K562 (cell line): Measurements from ENCODE around the gene USP49. TPM values are rescaled to one million over a fixed set of nuclear protein-coding genes. Genes with fewer than 3 reads are reported as not detected.

ENCODE experiments used
- ASH1L ChIP-seq: fragments of 450-650 bp; IDR thresholded peaks from 2 replicates; pipeline ENCODE4 v1.6.1; 2018; ENCODE audit warnings: borderline replicate concordance, mild to moderate bottlenecking, low read depth; ENCODE audit not compliant: partially characterized antibody
- BDP1 ChIP-seq: IDR thresholded peaks from 3 replicates; pipeline ENCODE4 v1.6.1; 2011; ENCODE audit not compliant: insufficient read length, insufficient read depth
- DDX20 ChIP-seq: fragments of 450-650 bp; IDR thresholded peaks from 2 replicates; pipeline ENCODE4 v1.6.1; 2016; ENCODE audit warnings: missing genetic modification characterization, low read depth, mild to moderate bottlenecking, missing compliant biosample characterization, moderate library complexity
- MXI1 ChIP-seq: IDR thresholded peaks from 2 replicates; pipeline ENCODE4 v1.6.1; 2011; ENCODE audit warnings: low read depth, mild to moderate bottlenecking, improper control_type of control experiment, low read length
- U2AF1 ChIP-seq: fragments of 200-400 bp; formaldehyde crosslinking; optimal IDR thresholded peaks from 2 replicates; pipeline ENCODE3; 2017; ENCODE audit warnings: mild to moderate bottlenecking, low read depth, low read length, moderate library complexity
- ZNF324 ChIP-seq: fragments of 250-450 bp; sonication (Bioruptor Pico); IDR thresholded peaks from 2 replicates; pipeline ENCODE4 v1.4.0; 2020; ENCODE audit warnings: mild to moderate bottlenecking
- ZNF444 ChIP-seq: fragments of 250-450 bp; sonication (Bioruptor Pico); IDR thresholded peaks from 2 replicates; pipeline ENCODE4 v1.4.0; 2020; ENCODE audit warnings: mild to moderate bottlenecking, moderate library complexity
- ZNF780A ChIP-seq: fragments of 250-450 bp; sonication (Bioruptor Pico); IDR thresholded peaks from 2 replicates; pipeline ENCODE4 v1.5.0; 2021; ENCODE audit warnings: mild to moderate bottlenecking
- ZZZ3 ChIP-seq: fragments of 450-650 bp; IDR thresholded peaks from 2 replicates; pipeline ENCODE4 v1.6.1; 2016; ENCODE audit warnings: antibody characterized with exemption, mild to moderate bottlenecking, moderate library complexity
- polyA plus RNA-seq, 8 experiments: library from polyadenylated mRNA; depleted of rRNA in 4 of 8; stranded (reverse) in 5 of 8; unstranded in 3 of 8; fragments of >200 nt; fragmentation: Nextera tagmentation in 2 of 8; fragmentation: Illumina TruSeq in 1 of 8; extraction: Ambion mirVana in 2 of 8; extraction: Trizol in 1 of 8; gene quantifications; 2 replicates each; pipeline versions ENCODE4 v1.2.1 to v1.2.3, GENCODE V29; 2011 to 2014; ENCODE audit warnings: inconsistent platforms in 1 of 8, missing spikeins in 1 of 8
- total RNA-seq, 7 experiments: library from RNA; depleted of rRNA in 6 of 7; stranded (reverse); fragments of >200 nt in 6 of 7; fragmentation: Illumina TruSeq in 2 of 7; extraction: Trizol in 2 of 7; gene quantifications; 2 replicates each; pipeline versions ENCODE4 v1.2.1 to v1.2.3, GENCODE V29; 2011 to 2021; ENCODE audit warnings: low replicate concordance in 1 of 7
- TF ChIP-seq, protein P1 (sequence below): sonication (generic); formaldehyde crosslinking; IDR thresholded peaks from 2 replicates; pipeline ENCODE4 v1.8.0; 2023; ENCODE audit warnings: mild to moderate bottlenecking, missing genetic modification reagents
- TF ChIP-seq, protein P2 (sequence below): fragments of 200-400 bp; formaldehyde crosslinking; IDR thresholded peaks from 2 replicates; pipeline ENCODE4 v1.6.1; 2017; ENCODE audit warnings: mild to moderate bottlenecking, low read depth, low read length, moderate library complexity
- TF ChIP-seq, protein P3 (sequence below): fragments of 250-450 bp; sonication (Bioruptor Pico); IDR thresholded peaks from 2 replicates; pipeline ENCODE4 v1.4.0; 2020
- TF ChIP-seq, protein P4 (sequence below): fragments of 450-650 bp; IDR thresholded peaks from 2 replicates; pipeline ENCODE4 v1.6.1; 2018; ENCODE audit warnings: mild to moderate bottlenecking, low read depth; ENCODE audit not compliant: partially characterized antibody
- TF ChIP-seq, protein P5 (sequence below): fragments of 450-650 bp; IDR thresholded peaks from 2 replicates; pipeline ENCODE4 v1.7.1; 2018; ENCODE audit warnings: mild to moderate bottlenecking, low read depth; ENCODE audit not compliant: partially characterized antibody

USP49 gene
- total and polyA plus RNA-seq, 9 of the 15 experiments (the other 6 are each of a cell fraction or from before 2014, with no cell fraction given): 1.0 to 9.9 (median 6.5) TPM

DNA sequence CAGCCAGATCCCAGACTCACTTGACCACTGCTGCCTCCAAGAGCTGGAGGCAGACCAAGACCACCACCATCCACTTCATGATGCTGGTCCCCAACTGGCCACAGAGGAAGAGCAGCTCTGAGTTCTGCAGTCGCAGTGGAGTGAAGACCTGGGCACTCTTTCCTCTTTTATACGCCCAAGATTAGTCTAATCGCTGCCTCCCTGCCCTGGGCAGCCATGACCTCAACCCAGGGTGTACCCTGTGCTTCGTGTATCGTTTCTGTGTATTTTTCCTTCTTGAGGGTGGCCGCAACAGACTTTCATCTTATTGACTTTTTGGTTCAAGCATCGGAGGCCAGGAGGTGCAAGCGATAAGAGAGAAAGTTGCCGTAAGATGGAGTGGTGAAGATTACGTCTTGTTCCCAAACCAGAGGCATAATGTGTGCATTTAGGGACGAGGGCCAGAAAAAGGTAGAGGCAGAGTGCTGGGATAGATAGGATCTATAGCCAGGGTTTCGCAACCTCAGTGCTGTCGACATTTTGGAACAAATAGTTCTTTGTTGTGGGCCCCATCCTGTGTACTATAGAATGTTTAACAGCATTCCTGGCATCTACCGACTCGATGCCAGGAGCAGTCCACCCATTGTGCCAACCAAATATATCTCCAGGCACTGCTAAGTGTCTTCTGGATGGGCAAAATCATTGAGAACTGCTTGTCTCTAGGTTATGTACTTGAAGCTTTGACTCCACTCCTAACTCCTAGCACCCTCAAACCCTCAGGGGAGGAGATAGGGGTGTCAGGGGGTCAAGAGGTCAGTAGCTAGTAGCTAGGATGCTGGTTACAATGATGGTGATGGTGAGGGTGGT, 147.7 kb downstream of the USP49 start, which contains the start of gene PGC (continued):
- TF ChIP-seq, protein P1, sequence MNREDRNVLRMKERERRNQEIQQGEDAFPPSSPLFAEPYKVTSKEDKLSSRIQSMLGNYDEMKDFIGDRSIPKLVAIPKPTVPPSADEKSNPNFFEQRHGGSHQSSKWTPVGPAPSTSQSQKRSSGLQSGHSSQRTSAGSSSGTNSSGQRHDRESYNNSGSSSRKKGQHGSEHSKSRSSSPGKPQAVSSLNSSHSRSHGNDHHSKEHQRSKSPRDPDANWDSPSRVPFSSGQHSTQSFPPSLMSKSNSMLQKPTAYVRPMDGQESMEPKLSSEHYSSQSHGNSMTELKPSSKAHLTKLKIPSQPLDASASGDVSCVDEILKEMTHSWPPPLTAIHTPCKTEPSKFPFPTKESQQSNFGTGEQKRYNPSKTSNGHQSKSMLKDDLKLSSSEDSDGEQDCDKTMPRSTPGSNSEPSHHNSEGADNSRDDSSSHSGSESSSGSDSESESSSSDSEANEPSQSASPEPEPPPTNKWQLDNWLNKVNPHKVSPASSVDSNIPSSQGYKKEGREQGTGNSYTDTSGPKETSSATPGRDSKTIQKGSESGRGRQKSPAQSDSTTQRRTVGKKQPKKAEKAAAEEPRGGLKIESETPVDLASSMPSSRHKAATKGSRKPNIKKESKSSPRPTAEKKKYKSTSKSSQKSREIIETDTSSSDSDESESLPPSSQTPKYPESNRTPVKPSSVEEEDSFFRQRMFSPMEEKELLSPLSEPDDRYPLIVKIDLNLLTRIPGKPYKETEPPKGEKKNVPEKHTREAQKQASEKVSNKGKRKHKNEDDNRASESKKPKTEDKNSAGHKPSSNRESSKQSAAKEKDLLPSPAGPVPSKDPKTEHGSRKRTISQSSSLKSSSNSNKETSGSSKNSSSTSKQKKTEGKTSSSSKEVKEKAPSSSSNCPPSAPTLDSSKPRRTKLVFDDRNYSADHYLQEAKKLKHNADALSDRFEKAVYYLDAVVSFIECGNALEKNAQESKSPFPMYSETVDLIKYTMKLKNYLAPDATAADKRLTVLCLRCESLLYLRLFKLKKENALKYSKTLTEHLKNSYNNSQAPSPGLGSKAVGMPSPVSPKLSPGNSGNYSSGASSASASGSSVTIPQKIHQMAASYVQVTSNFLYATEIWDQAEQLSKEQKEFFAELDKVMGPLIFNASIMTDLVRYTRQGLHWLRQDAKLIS: no peak
- TF ChIP-seq ZNF780A (CRISPR knock-in tag) (no peak), ZNF444 (no peak), DDX20 (tag) (no peak), BDP1 (no peak), ZZZ3 (no peak), ASH1L (no peak), MXI1 (no peak), U2AF1 (no peak), ZNF324 (CRISPR knock-in tag) (no peak)
- TF ChIP-seq, protein P2, sequence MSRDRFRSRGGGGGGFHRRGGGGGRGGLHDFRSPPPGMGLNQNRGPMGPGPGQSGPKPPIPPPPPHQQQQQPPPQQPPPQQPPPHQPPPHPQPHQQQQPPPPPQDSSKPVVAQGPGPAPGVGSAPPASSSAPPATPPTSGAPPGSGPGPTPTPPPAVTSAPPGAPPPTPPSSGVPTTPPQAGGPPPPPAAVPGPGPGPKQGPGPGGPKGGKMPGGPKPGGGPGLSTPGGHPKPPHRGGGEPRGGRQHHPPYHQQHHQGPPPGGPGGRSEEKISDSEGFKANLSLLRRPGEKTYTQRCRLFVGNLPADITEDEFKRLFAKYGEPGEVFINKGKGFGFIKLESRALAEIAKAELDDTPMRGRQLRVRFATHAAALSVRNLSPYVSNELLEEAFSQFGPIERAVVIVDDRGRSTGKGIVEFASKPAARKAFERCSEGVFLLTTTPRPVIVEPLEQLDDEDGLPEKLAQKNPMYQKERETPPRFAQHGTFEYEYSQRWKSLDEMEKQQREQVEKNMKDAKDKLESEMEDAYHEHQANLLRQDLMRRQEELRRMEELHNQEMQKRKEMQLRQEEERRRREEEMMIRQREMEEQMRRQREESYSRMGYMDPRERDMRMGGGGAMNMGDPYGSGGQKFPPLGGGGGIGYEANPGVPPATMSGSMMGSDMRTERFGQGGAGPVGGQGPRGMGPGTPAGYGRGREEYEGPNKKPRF: no peak
- TF ChIP-seq, protein P3, sequence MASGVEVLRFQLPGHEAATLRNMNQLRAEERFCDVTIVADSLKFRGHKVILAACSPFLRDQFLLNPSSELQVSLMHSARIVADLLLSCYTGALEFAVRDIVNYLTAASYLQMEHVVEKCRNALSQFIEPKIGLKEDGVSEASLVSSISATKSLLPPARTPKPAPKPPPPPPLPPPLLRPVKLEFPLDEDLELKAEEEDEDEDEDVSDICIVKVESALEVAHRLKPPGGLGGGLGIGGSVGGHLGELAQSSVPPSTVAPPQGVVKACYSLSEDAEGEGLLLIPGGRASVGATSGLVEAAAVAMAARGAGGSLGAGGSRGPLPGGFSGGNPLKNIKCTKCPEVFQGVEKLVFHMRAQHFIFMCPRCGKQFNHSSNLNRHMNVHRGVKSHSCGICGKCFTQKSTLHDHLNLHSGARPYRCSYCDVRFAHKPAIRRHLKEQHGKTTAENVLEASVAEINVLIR (CRISPR knock-in tag): no peak
- TF ChIP-seq, protein P4, sequence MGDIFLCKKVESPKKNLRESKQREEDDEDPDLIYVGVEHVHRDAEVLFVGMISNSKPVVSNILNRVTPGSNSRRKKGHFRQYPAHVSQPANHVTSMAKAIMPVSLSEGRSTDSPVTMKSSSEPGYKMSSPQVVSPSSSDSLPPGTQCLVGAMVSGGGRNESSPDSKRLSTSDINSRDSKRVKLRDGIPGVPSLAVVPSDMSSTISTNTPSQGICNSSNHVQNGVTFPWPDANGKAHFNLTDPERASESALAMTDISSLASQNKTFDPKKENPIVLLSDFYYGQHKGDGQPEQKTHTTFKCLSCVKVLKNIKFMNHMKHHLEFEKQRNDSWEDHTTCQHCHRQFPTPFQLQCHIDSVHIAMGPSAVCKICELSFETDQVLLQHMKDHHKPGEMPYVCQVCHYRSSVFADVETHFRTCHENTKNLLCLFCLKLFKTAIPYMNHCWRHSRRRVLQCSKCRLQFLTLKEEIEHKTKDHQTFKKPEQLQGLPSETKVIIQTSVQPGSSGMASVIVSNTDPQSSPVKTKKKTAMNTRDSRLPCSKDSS: no peak
- TF ChIP-seq, protein P5, sequence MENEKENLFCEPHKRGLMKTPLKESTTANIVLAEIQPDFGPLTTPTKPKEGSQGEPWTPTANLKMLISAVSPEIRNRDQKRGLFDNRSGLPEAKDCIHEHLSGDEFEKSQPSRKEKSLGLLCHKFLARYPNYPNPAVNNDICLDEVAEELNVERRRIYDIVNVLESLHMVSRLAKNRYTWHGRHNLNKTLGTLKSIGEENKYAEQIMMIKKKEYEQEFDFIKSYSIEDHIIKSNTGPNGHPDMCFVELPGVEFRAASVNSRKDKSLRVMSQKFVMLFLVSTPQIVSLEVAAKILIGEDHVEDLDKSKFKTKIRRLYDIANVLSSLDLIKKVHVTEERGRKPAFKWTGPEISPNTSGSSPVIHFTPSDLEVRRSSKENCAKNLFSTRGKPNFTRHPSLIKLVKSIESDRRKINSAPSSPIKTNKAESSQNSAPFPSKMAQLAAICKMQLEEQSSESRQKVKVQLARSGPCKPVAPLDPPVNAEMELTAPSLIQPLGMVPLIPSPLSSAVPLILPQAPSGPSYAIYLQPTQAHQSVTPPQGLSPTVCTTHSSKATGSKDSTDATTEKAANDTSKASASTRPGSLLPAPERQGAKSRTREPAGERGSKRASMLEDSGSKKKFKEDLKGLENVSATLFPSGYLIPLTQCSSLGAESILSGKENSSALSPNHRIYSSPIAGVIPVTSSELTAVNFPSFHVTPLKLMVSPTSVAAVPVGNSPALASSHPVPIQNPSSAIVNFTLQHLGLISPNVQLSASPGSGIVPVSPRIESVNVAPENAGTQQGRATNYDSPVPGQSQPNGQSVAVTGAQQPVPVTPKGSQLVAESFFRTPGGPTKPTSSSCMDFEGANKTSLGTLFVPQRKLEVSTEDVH: no peak
